NCI-H2171 treated with DMSO at 0.1 percent for 48 hours (cell line): ENCODE measurements around the gene TMEM25.
A peak's percentile ranks its signal among the peaks of the same experiment; 100 is the strongest.
"Not testable (repeated sequence)": the region's sequence is repeated elsewhere in the genome, so short reads cannot be mapped to it uniquely, and the experiment has no call there.

ENCODE experiments used
- DNase-seq: peaks from one replicate; lab custom pipeline; 2025; lab: John Stamatoyannopoulos, UW

TMEM25 gene

GRCh38 chr11:118532852-118533768, 2.1 kb downstream of the TMEM25 start:
- DNase-seq, result no peak

DNA sequence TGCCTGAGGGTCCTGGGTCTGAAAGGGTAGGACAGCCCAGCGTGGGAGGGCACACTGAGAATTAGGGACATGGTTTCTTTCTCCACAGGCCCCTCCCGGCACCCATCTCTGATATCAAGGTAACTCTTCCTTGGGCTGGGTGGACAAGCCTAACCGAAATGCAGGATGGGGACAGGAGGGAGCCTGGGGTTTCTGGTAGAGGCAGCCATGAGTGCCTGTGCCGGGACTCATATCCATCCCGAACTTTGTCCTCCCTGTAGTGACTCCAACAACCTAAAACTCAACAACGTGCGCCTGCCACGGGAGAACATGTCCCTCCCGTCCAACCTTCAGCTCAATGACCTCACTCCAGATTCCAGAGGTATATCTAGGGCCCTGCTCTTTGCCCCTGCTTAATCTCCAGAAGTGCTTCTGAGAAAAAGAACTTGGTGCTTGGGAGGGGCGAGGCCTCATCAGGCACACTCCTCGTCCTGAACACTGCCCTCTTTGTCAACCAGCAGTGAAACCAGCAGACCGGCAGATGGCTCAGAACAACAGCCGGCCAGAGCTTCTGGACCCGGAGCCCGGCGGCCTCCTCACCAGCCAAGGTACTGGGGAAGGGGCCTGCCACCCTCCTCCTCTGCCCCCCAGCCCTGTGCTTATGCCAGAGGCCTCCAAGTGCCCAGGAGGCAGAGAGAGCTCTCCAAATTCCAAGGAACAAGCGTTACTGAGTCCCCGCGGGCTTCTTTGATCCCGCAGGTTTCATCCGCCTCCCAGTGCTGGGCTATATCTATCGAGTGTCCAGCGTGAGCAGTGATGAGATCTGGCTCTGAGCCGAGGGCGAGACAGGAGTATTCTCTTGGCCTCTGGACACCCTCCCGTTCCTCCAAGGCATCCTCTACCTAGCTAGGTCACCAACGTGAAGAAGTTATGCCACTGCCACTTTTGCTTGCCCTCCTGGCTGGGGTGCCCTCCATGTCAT, 3.1 kb downstream of the TMEM25 start:
- no peak for DNase-seq

- no peak for DNase-seq
These were observed 4.3 kb downstream of the TMEM25 start for GRCh38 chr11:118535261-118535660.

DNA sequence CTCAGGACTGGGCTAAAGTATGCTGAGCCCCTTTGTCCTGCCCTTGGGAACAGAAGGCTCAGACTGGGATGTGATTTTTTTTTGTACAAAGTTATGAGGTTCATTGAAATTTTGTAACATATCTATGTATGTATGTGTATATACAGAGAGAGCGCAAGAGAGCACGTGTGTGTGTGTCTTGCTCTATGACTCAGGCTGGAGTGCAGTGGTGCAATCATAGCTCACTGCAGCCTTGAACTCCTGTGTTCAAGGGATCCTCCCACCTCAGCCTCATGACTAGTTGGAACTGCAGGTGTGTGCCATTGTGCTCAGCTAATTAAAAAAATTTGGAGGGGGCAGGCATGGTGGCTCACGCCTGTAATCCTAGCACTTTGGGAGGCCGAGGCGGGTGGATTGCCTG, 5.7 kb downstream of the TMEM25 start:
- no peak for DNase-seq

- DNase-seq, result no peak
These were observed 6.5 kb downstream of the TMEM25 start for GRCh38 chr11:118537409-118537980.

DNA sequence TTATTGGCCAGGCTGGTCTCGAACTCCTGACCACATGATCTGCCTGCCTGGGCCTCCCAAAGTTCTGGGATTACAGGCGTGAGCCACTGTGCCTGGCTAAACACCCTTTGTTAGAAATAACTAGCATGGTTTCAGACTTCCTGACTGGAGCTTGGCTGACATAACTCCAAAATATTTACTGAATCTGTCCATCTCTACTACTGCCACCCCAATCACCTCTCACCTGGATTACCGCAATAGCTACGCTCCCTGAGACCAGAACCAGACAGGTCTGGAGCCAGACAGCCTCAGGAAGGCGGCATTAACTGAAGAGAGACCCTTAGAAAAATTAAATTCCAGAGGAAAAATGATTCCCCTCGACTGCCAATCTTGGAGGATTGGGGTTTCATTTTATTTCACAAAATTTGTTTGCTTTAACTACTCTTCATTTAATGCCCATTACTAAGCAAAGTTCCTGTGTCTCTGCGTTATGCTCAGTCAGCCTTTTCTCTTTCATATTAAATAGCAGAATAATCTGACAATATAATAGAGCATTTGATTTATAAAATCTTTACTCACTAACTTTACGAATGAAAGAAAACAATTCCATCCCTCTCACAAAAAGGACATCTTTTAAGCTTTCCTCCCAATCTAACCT, 13.1 kb downstream of the TMEM25 start:
- no peak for DNase-seq

- DNase-seq, result no peak
These were observed 13.6 kb downstream of the TMEM25 start for GRCh38 chr11:118544647-118545010.

- no peak for DNase-seq
These were observed 14.5 kb downstream of the TMEM25 start for GRCh38 chr11:118545533-118545932.

DNA sequence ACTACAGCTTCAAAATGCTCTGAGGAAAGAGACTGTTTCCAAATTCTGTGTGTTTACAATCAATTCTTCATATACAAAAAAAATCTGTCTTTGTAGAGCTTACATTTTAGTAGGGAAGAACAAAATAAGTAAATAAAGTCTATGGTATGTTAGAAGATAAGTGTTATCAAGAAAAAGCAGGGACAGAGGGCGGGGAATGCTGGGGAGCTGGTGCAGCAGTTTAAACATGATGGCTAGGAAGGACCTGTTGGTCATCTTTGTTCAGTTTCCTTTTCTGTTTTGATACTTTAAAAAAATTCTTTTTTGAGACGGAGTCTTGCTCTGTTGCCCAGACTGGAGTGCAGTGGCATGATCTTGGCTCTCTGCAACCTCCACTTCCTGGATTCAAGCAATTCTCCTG, 16.1 kb downstream of the TMEM25 start:
- DNase-seq, result no peak

DNA sequence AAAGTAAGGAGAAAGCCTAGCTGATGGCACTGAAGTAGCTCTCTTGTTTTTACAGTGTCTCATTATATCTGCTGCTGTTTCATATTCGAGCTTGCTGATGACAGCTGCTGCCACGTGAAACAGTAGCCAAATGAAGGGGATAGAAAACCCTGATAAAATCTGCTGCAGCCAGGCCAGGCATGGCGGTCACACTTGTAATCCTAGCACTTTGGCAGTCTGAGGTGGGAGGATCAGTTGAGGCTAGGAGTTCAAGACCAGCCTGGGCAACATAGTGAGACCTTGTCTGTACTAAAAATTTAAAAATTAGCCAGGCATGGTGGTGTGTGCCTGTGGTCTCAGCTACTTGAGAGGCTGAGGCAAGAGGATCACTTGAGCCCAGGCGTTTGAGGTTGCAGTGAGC, 21.3 kb downstream of the TMEM25 start:
- DNase-seq, result no peak

DNA sequence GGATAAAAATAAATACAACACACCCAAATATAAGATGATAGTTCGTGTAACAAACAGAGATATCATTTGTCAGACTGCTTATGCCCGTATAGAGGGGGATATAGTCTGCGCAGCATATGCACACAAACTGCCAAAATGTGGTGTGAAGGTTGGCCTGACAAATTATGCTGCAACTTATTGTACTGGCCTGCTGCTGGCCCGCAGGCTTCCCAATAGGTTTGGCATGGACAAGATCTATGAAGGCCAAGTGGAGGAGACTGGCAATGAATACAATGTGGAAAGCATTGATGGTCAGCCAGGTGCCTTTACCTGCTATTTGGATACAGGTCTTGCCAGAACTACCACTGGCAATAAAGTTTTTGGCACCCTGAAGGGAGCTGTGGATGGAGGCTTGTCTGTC, 29.8 kb downstream of the TMEM25 start:
- no peak for DNase-seq

DNA sequence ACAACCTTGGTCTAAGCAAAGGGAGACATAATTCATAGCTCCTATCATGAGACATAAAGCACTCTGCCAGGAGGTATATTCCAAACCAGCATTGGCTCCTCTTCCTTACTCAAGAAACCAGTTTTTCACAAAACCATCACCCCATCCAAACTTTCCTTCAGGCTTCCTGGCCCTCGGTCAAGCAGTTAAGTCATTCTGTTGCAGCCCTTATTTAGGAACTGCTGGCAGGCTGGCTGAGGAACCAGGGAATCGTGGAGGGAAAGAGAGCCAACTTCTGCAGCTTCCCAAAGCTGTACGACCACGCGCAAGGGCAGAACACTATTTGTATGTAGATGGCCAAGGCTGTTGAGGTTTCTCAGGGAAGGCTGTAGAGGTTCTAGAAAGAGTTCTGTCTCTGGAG, 34.1 kb downstream of the TMEM25 start:
- DNase-seq, result no peak

GRCh38 chr11:118569670-118570069, 38.7 kb downstream of the TMEM25 start:
- no peak for DNase-seq

DNA sequence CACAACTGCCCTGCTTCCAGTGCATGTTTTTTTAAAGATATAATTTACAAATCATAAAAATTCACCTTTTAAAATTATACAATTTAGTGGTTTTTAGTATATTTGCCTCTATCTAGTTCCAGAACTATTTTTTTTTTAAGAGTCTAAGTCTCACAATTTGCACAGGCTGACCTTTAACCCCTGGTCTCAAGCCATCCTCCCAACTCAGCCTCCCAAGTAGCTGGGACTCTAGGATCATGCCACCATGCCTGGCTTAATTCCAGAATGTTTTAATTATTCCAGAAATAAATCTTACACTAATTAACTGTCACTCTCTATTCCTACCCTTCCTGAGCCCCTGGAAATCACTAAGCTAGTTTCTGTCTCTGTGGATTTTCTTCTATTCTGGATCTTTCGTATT, 39.8 kb downstream of the TMEM25 start:
- DNase-seq, result no peak

GRCh38 chr11:118571701-118572060, 40.7 kb downstream of the TMEM25 start:
- DNase-seq, result not testable (repeated sequence)

GRCh38 chr11:118572061-118572980, 41.3 kb downstream of the TMEM25 start, which contains the start of gene ARCN1:
ARCN1 (plus strand) TSS chr11:118572409; CDS start chr11:118572548, 139 bp downstream.
- peak; percentile 63 for DNase-seq

DNA sequence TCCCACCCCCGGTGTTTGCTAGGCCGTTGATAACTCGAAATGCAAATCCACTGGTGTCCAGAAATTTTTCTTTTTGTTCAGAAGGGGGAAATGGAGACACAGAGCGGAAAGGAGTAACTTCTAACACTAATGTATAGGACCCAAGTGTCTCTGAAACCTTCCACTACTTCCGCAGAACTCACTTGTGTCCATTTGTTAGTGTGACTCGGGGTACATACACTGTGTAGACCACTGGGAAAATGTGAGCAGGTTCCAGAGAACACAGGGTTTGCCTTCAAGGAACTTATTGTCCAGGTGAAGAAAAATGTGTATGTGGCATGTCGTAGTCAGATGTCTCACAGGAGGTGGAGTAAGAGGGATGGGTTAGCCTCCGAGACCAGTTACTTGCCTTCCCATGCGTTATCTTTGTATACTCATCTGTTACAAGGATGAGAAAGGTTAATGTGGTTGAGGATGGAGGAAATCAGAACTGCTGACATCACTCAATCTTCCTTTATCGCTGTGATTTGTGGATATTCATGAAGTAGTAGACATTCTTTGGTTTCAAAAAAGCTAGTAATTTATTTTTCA, 42.1 kb downstream of the TMEM25 start:
- DNase-seq, result peak; percentile 7

- no peak for DNase-seq
These were observed 43.6 kb downstream of the TMEM25 start for GRCh38 chr11:118574636-118575035.

DNA sequence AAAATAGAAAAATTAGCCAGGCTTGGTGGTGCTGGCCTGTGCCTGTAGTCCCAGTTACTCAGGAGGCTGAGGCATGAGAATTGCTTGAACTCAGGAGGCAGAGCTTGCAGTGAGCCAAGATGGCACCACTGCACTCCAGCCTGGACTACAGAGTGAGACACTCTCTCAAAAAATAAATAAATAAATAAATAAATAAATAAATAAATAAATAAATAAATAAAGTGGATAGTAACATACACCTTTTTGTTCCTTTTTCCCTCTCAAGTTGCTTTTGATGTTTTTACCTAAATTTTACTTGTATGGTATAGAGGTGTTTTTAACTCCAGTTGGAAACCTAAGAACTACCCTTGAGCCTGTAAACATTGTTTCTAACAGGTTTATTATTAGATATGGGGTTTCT, 47.0 kb downstream of the TMEM25 start:
- DNase-seq, result not testable (repeated sequence)

GRCh38 chr11:118581057-118581456, 50.1 kb downstream of the TMEM25 start:
- DNase-seq, result no peak
